H1 (cell line): ENCODE measurements around the gene ZSCAN29. TPM values are rescaled to one million over a fixed set of nuclear protein-coding genes. Genes with fewer than 3 reads are reported as not detected.

Experiments used
- CTCF ChIA-PET: fragments of 300-600 bp; sonication (Branson Sonifier 250); formaldehyde crosslinking; loops from one replicate; lab custom pipeline; 2021; ENCODE audit not compliant: partially characterized antibody; lab: Charles Lee
- POLR2A ChIA-PET: fragments of 300-600 bp; sonication (Branson Sonifier 250); formaldehyde crosslinking; loops from one replicate; lab custom pipeline; 2021; ENCODE audit warnings: inconsistent platforms; ENCODE audit not compliant: partially characterized antibody; lab: Charles Lee
- DNase-seq, 2 experiments: peaks; one replicate each; pipeline versions ENCODE4 v3.0.0 to v3.0.0-alpha.2; 2010 to 2022; ENCODE audit warnings: low spot score in 2 of 2, low read depth in 1 of 2, mixed read lengths in 1 of 2
- FAIRE-seq: peaks from 2 replicates; lab custom pipeline; 2011; peaks lifted over from hg19 to GRCh38; lab: Jason Lieb, UNC
- H2AFZ ChIP-seq: 2 replicates; pipeline ENCODE4 v1.8.1; 2012; ENCODE audit warnings: low read length, inconsistent platforms
- H2AK5ac ChIP-seq: 2 replicates; pipeline ENCODE4 v1.6.1; 2013; ENCODE audit warnings: low read depth, low read length
- H2BK120ac ChIP-seq: replicated peaks from 2 replicates; pipeline ENCODE3; 2013; ENCODE audit warnings: low read depth, low read length, inconsistent platforms
- H2BK12ac ChIP-seq: 2 replicates; pipeline ENCODE4 v1.6.1; 2013; ENCODE audit warnings: low read depth, low read length
- H2BK15ac ChIP-seq: 2 replicates; pipeline ENCODE4 v1.6.1; 2013; ENCODE audit warnings: low read length
- H2BK20ac ChIP-seq: 2 replicates; pipeline ENCODE4 v1.6.1; 2013; ENCODE audit warnings: low read length
- H2BK5ac ChIP-seq: 2 replicates; pipeline ENCODE4 v1.6.1; 2013; ENCODE audit warnings: low read depth, low read length
- H3K14ac ChIP-seq: 2 replicates; pipeline ENCODE4 v1.6.1; 2013; ENCODE audit warnings: inconsistent platforms; ENCODE audit not compliant: insufficient read length
- H3K18ac ChIP-seq: 2 replicates; pipeline ENCODE4 v1.6.1; 2013; ENCODE audit warnings: low read length; ENCODE audit errors: extremely low read depth
- H3K23ac ChIP-seq: 2 replicates; pipeline ENCODE4 v1.6.1; 2013; ENCODE audit warnings: inconsistent platforms; ENCODE audit not compliant: insufficient read length
- H3K23me2 ChIP-seq: 2 replicates; pipeline ENCODE4 v1.6.1; 2013; ENCODE audit warnings: low read depth, low read length
- H3K27ac ChIP-seq: 2 replicates; pipeline ENCODE4 v1.6.1; 2011; ENCODE audit warnings: low read depth, low read length, inconsistent platforms
- H3K27me3 ChIP-seq, 4 experiments: replicated peaks in 1 of 4; 1 replicate in 1 of 4; 2 replicates in 3 of 4; pipeline versions ENCODE4 v1.6.1 to v1.8.1; 2011 to 2013; ENCODE audit warnings: low read length in 3 of 4, mild to moderate bottlenecking in 3 of 4, inconsistent platforms in 2 of 4, mixed read lengths in 2 of 4, moderate library complexity in 1 of 4; ENCODE audit not compliant: control insufficient read depth in 3 of 4, insufficient read depth in 3 of 4; ENCODE audit errors: extremely low read depth in 1 of 4
- H3K36me3 ChIP-seq, 4 experiments: 2 replicates each; pipeline versions ENCODE4 v1.6.1 to v1.8.1; 2011 to 2013; ENCODE audit warnings: mild to moderate bottlenecking in 4 of 4, low read length in 3 of 4, moderate library complexity in 2 of 4, control low read depth in 1 of 4, inconsistent platforms in 1 of 4; ENCODE audit not compliant: insufficient read depth in 4 of 4, control insufficient read depth in 2 of 4
- H3K4ac ChIP-seq: replicated peaks from 2 replicates; pipeline ENCODE3; 2013; ENCODE audit warnings: low read length, low read depth, mixed read lengths, inconsistent platforms; ENCODE audit not compliant: insufficient read length
- H3K4me1 ChIP-seq, 4 experiments: replicated peaks in 1 of 4; 1 replicate in 1 of 4; 2 replicates in 3 of 4; pipeline versions ENCODE4 v1.6.1 to v1.8.1; 2011 to 2013; ENCODE audit warnings: low read length in 3 of 4, inconsistent platforms in 2 of 4, mixed read lengths in 1 of 4; ENCODE audit not compliant: insufficient read depth in 4 of 4, control insufficient read depth in 3 of 4
- H3K4me2 ChIP-seq, 2 experiments: 2 replicates each; pipeline versions ENCODE4 v1.6.1 to v1.8.1; 2011 to 2013; ENCODE audit warnings: low read depth in 2 of 2, low read length in 2 of 2, control low read depth in 1 of 2, inconsistent platforms in 1 of 2, mild to moderate bottlenecking in 1 of 2; ENCODE audit not compliant: insufficient read depth in 1 of 2
- H3K4me3 ChIP-seq, 4 experiments: fragments of 200-600, 300-600 bp in 1 of 4; sonication (generic), shearing (Covaris generic), sonication (Bioruptor Twin) in 1 of 4; 2 replicates each; pipeline versions ENCODE4 v1.5.1 to v1.8.1; 2011 to 2016; ENCODE audit warnings: low read length in 4 of 4, low read depth in 3 of 4, control low read depth in 2 of 4, inconsistent platforms in 2 of 4, mild to moderate bottlenecking in 2 of 4, mixed read lengths in 1 of 4, moderate library complexity in 1 of 4; ENCODE audit not compliant: insufficient read depth in 2 of 4; ENCODE audit errors: extremely low read depth in 1 of 4
- H3K56ac ChIP-seq: replicated peaks from 2 replicates; pipeline ENCODE3; 2013; ENCODE audit warnings: low read depth, mild to moderate bottlenecking, mixed read lengths, low read length, inconsistent platforms; ENCODE audit not compliant: insufficient read length
- H3K79me1 ChIP-seq: 2 replicates; pipeline ENCODE4 v1.6.1; 2013; ENCODE audit warnings: low read depth, low read length, control low read depth
- H3K79me2 ChIP-seq, 2 experiments: 2 replicates each; pipeline versions ENCODE4 v1.6.1 to v1.8.1; 2012 to 2013; ENCODE audit warnings: low read length in 2 of 2, mild to moderate bottlenecking in 2 of 2, inconsistent platforms in 1 of 2; ENCODE audit not compliant: insufficient read depth in 2 of 2, control insufficient read depth in 1 of 2
- H3K9ac ChIP-seq, 4 experiments: replicated peaks in 1 of 4; 1 replicate in 1 of 4; 2 replicates in 3 of 4; pipeline versions ENCODE4 v1.6.1 to v1.8.1; 2011 to 2013; ENCODE audit warnings: low read depth in 3 of 4, low read length in 3 of 4, control low read depth in 2 of 4, mild to moderate bottlenecking in 2 of 4, moderate library complexity in 2 of 4, inconsistent platforms in 1 of 4; ENCODE audit errors: extremely low read depth in 1 of 4
- H3K9me3 ChIP-seq, 2 experiments: 2 replicates each; pipeline versions ENCODE4 v1.6.1 to v1.8.1; 2012 to 2013; ENCODE audit warnings: mild to moderate bottlenecking in 2 of 2, moderate library complexity in 2 of 2, control low read depth in 1 of 2, inconsistent platforms in 1 of 2, low read depth in 1 of 2, low read length in 1 of 2, mixed read lengths in 1 of 2; ENCODE audit not compliant: insufficient read depth in 2 of 2
- H4K20me1 ChIP-seq, 2 experiments: replicated peaks in 1 of 2; 2 replicates each; pipeline versions ENCODE3 to v1.8.1; 2011 to 2013; ENCODE audit warnings: inconsistent platforms in 2 of 2, low read length in 2 of 2, mild to moderate bottlenecking in 1 of 2; ENCODE audit not compliant: insufficient read depth in 2 of 2, control insufficient read depth in 1 of 2
- H4K5ac ChIP-seq: 2 replicates; pipeline ENCODE4 v1.6.1; 2013; ENCODE audit warnings: low read length, low read depth, mixed read lengths, inconsistent platforms; ENCODE audit not compliant: insufficient read length
- H4K8ac ChIP-seq: 2 replicates; pipeline ENCODE4 v1.8.0; 2013; ENCODE audit warnings: mild to moderate bottlenecking, moderate library complexity, low read length, inconsistent platforms; ENCODE audit not compliant: insufficient read depth; ENCODE audit errors: extremely low read depth
- H4K91ac ChIP-seq: replicated peaks from 2 replicates; pipeline ENCODE3; 2013; ENCODE audit warnings: low read length, mixed read lengths, inconsistent platforms; ENCODE audit not compliant: insufficient read length
- ASH2L ChIP-seq: fragments of 200-600, 300-600 bp; sonication (generic); IDR thresholded peaks from one replicate; pipeline ENCODE4 v1.7.1; 2017; ENCODE audit warnings: low read length
- ATF2 ChIP-seq: IDR thresholded peaks from 2 replicates; pipeline ENCODE4 v1.6.1; 2012; ENCODE audit warnings: low read length, inconsistent platforms
- CBX5 ChIP-seq: fragments of 300-800, 300-1000 bp; sonication (generic); IDR thresholded peaks from 2 replicates; pipeline ENCODE4 v1.7.1; 2016; ENCODE audit warnings: antibody characterized with exemption, low read length, low read depth
- CBX8 ChIP-seq: fragments of 300-800, 300-1000 bp; sonication (generic); IDR thresholded peaks from 2 replicates; pipeline ENCODE4 v1.7.1; 2016; ENCODE audit warnings: low read depth, low read length, borderline replicate concordance
- HDAC2 ChIP-seq, 2 experiments: fragments of 300-600 bp in 1 of 2; sonication (generic) in 1 of 2; IDR thresholded peaks; 2 replicates each; pipeline ENCODE4 v1.6.1; 2011 to 2012; ENCODE audit warnings: low read depth in 2 of 2, low read length in 2 of 2, mild to moderate bottlenecking in 2 of 2, moderate library complexity in 2 of 2, borderline replicate concordance in 1 of 2, inconsistent platforms in 1 of 2
- KDM5A ChIP-seq: fragments of 200-600 bp; IDR thresholded peaks from 2 replicates; pipeline ENCODE4 v1.7.1; 2012; ENCODE audit warnings: mild to moderate bottlenecking, low read length, inconsistent platforms, mixed read lengths
- SIX5 ChIP-seq: IDR thresholded peaks from 2 replicates; pipeline ENCODE4 v1.6.1; 2011; ENCODE audit warnings: mild to moderate bottlenecking, low read depth, low read length
- SUZ12 ChIP-seq: fragments of 200-600 bp; sonication (generic); IDR thresholded peaks from 2 replicates; pipeline ENCODE4 v1.6.1; 2012; ENCODE audit warnings: mild to moderate bottlenecking, inconsistent platforms, low read length, moderate library complexity, mixed read lengths
- TAF1 ChIP-seq: IDR thresholded peaks from 2 replicates; pipeline ENCODE4 v1.6.1; 2011; ENCODE audit warnings: mild to moderate bottlenecking, low read depth, low read length
- WGBS, 2 experiments: shearing (Covaris generic) in 1 of 2; methylation state at CpG; one replicate each; pipeline versions ENCODE4 v1.1.6 to v1.1.7; 2013 to 2015; ENCODE audit warnings: low lambda C conversion rate in 2 of 2, mixed read lengths in 2 of 2, inconsistent platforms in 1 of 2, low coverage in 1 of 2, missing lambda C conversion rate in 1 of 2; ENCODE audit not compliant: insufficient replicate concordance in 2 of 2, insufficient coverage in 1 of 2, insufficient read length in 1 of 2; ENCODE audit errors: extremely low coverage in 1 of 2, missing lambda C conversion rate in 1 of 2; 5-methylcytosine and 5-hydroxymethylcytosine counted together
- polyA plus RNA-seq, 7 experiments: library from polyadenylated mRNA; depleted of rRNA in 3 of 7; stranded (reverse) in 5 of 7; unstranded in 2 of 7; fragments of >200 nt in 5 of 7; fragments of 200-250 nt in 2 of 7; gene quantifications; 1 replicate in 5 of 7; 2 replicates in 1 of 7; 4 replicates in 1 of 7; pipeline versions ENCODE4 v1.2.1 to v1.2.3, GENCODE V29; 2011 to 2013; ENCODE audit warnings: missing spikeins in 2 of 7, mixed read lengths in 2 of 7
- total RNA-seq: library from RNA; stranded (reverse); fragmentation: NEBNext Ultra II Directional; extraction: Animal tissue kit (Norgen Biotek cat#: 25700); gene quantifications from 2 replicates; pipeline ENCODE4 v1.2.1, GENCODE V29; 2021

Gene ZSCAN29
- total and polyA plus RNA-seq, 2 of the 8 experiments (the other 6 are each of a cell fraction or from before 2014, with no cell fraction given): 6.4 to 41.3 TPM

GRCh38 chr15:43316016-43316970, 54.5 kb downstream of the ZSCAN29 start:
- no peaks in the 10 kb centered on the region for H3K79me1 ChIP-seq
- CTCF ChIA-PET: interaction anchor here (0.8 to 2.4 kb wide), 5 partner anchors 9 to 91 kb away, joined by 3 to 6 read pairs (median 3); no protein-coding TSS in a partner anchor
- no peak for FAIRE-seq
- TF ChIP-seq TAF1: no peak
- no peak for TF ChIP-seq ASH2L
- TF ChIP-seq ATF2: no peak
- TF ChIP-seq HDAC2 (IDR thresholded peaks at IDR 0.05; ENCODE audit: borderline replicate concordance in 1 of 2, low read depth in 2 of 2, low read length in 2 of 2): no peak
- no peak for TF ChIP-seq CBX8
- no peak for TF ChIP-seq SIX5
- no peak for TF ChIP-seq SUZ12
- TF ChIP-seq CBX5: no peak
- TF ChIP-seq KDM5A: no peak

More at GRCh38 chr15:43316016-43316970, 54.5 kb downstream of the ZSCAN29 start:
- H3K4me1 ChIP-seq: peaks cover 0 to 3% (median 2%) of the 10 kb centered on the region in 4 experiments; a peak in 2 of 7 replicates
- no peak overlapping the region for H4K91ac ChIP-seq
- H2AFZ ChIP-seq: 0 out of 2 replicates have a peak overlapping the region, but pooled peaks have one; percentile 15
- H3K9ac ChIP-seq: no peak overlapping the region
- no peaks in the 10 kb centered on the region; a peak in 2 of 7 replicates for H3K27me3 ChIP-seq
- H3K27ac ChIP-seq: no peak overlapping the region
- 80% methylated on average over 6 of the region's 6 CpGs; no CpG with 5 or more reads in 1 of the 2 experiments for WGBS, 2 experiments
- H2BK5ac ChIP-seq: no peak overlapping the region
- H3K56ac ChIP-seq: no peak overlapping the region
- H4K20me1 ChIP-seq: no peaks in the 10 kb centered on the region
- H3K23ac ChIP-seq: no peak overlapping the region
- no peaks in the 10 kb centered on the region for H3K23me2 ChIP-seq
- H2BK20ac ChIP-seq: no peak overlapping the region
- no peaks in the 10 kb centered on the region for H3K79me2 ChIP-seq
- H2BK15ac ChIP-seq: no peak overlapping the region
- H3K18ac ChIP-seq: no peak overlapping the region
- no peak overlapping the region for H4K8ac ChIP-seq
- no peak for DNase-seq
- no peak overlapping the region for H2AK5ac ChIP-seq
- no peaks in the 10 kb centered on the region for H3K36me3 ChIP-seq
- H2BK12ac ChIP-seq: no peak overlapping the region
- H3K4me3 ChIP-seq: no peak overlapping the region
- H3K9me3 ChIP-seq: no peaks in the 10 kb centered on the region
- H3K4ac ChIP-seq: no peak overlapping the region
- POLR2A ChIA-PET: no interaction called here
- H3K4me2 ChIP-seq: no peak overlapping the region
- H4K5ac ChIP-seq: no peak overlapping the region
- no peak overlapping the region for H2BK120ac ChIP-seq
- no peak overlapping the region for H3K14ac ChIP-seq
